ENCODE measurements around the gene PTPRB.

Gene PTPRB

DNA sequence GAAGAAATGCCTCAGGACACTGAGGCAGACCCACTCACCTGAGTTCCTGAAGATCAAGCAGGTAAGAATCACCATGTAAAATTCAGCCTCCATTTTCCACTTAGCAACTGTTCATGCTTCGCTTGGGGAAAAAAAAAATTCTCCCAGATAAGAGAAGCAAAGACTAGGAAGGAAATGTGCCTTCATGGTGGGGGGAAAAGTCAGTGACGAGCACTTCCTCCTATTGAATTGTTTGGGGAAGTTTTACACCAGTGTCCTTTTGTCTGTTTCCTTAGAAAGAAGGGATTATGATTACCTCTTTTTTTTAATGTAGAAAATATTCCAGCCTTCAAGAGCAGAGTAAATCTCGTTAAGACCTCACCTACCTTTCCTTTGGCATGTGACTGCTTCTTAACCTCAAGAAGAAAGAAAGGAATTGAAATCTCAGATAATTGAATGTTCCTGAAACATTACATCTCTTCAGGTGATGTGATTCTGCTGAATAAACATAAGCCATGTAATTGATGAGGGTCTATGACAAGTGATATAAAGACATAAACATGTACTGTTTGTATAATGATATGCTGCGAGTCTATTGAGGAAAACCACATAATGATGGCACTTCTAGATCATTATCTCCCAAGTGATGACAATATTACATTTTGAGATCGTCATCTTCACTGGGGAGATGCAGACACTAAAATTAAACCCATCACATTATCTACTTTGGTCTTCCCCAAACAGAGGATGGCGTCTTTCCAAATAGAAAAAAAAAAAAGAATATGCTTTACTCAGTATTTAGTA lies at the start of gene PTPRB:
Gene PTPRB, minus strand, starts transcription at position 127 of the 783 bp plus-strand sequence. Its CDS starts 34 bp downstream, at position 93.
- H3K9me3 ChIP-seq (ENCODE audit: control insufficient read depth, insufficient read depth, low read depth, low read length): no peaks in the 10 kb centered on the region
- no peaks in the 10 kb centered on the region for H3K36me3 ChIP-seq (ENCODE audit: control insufficient read depth, insufficient read depth, low read length)
- H3K27ac ChIP-seq (ENCODE audit: low read depth, low read length): no peak within 1 kb of the TSS
- H3K27me3 ChIP-seq (ENCODE audit: control insufficient read depth, insufficient read depth, low read length): no peaks in the 10 kb centered on the region
- H3K4me3 ChIP-seq (ENCODE audit: low read depth, low read length): no peak within 1 kb of the TSS
- no peak within 1 kb of the TSS for H3K9ac ChIP-seq (ENCODE audit: low read length)
- H3K4me1 ChIP-seq (ENCODE audit: control insufficient read depth, insufficient read depth, low read length): no peaks in the 10 kb centered on the region

- H3K4me1 ChIP-seq (ENCODE audit: control insufficient read depth, insufficient read depth, low read length): peaks cover 8% of the 10 kb centered on the region
- H3K27ac ChIP-seq (ENCODE audit: low read depth, low read length): no peak overlapping the region
- H3K9me3 ChIP-seq (ENCODE audit: control insufficient read depth, insufficient read depth, low read depth, low read length): no peaks in the 10 kb centered on the region
- no peaks in the 10 kb centered on the region for H3K27me3 ChIP-seq (ENCODE audit: control insufficient read depth, insufficient read depth, low read length)
- H3K36me3 ChIP-seq (ENCODE audit: control insufficient read depth, insufficient read depth, low read length): no peaks in the 10 kb centered on the region
- no peak overlapping the region for H3K4me3 ChIP-seq (ENCODE audit: low read depth, low read length)
- H3K9ac ChIP-seq (ENCODE audit: low read length): no peak overlapping the region
Observed at GRCh38 chr12:70686907-70687306, 49.7 kb upstream of the PTPRB start.

DNA sequence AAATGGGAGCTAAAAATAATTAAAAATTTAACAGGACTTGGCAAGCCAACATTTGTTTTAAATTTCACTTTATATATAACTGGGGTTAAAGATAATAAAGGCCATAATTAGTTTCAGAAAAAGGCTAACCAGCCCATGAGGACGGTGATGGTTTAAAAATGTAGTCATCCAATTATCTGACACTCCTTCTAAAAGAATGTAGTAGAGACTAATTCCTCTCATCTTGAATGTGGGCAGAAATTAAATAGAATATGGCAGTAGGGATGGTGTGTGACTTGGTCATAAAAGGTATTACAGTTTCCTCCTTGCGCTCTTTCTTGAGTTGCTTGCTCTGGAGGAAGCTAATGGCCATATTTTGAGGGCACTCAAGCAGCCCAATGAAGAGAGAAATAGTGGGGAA lies 49.1 kb upstream of the PTPRB start:
- no peak overlapping the region for H3K27ac ChIP-seq (ENCODE audit: low read depth, low read length)
- no peak overlapping the region for H3K9ac ChIP-seq (ENCODE audit: low read length)

DNA sequence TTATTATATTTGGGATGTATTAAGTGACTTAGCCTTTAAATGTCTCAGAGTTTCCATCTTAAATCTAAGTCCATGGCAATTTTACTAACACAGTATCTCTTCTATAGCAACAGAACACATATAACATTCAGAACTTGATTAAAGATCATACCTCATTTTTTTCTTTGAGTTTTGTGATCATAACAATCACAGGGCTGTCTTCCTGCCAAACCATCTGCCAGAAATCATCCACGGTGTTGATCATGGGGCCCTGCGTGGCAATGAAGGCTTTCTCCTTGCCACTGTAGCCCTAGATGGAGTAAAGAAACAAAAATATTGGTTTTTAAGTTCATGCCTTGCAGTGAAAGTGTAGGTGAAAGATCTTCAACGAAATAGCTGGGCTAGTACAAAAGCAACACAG lies 46.7 kb upstream of the PTPRB start:
- peaks cover 5% of the 10 kb centered on the region; the same call in 1 of the 2 replicates for H3K9me3 ChIP-seq (ENCODE audit: control insufficient read depth, insufficient read depth, low read depth, low read length)
- H3K9ac ChIP-seq (ENCODE audit: low read length): no peak overlapping the region
- no peaks in the 10 kb centered on the region for H3K4me1 ChIP-seq (ENCODE audit: control insufficient read depth, insufficient read depth, low read length)
- no peaks in the 10 kb centered on the region for H3K27me3 ChIP-seq (ENCODE audit: control insufficient read depth, insufficient read depth, low read length)
- no peaks in the 10 kb centered on the region for H3K36me3 ChIP-seq (ENCODE audit: control insufficient read depth, insufficient read depth, low read length)
- no peak overlapping the region for H3K4me3 ChIP-seq (ENCODE audit: low read depth, low read length)
- no peak overlapping the region for H3K27ac ChIP-seq (ENCODE audit: low read depth, low read length)

More for the DNA sequence above, 49.1 kb upstream of the PTPRB start:
- Histone ChIP-seq H3K4me1 (ENCODE audit: control insufficient read depth, insufficient read depth, low read length) (peaks cover 8% of the 10 kb centered on the region), H3K27me3 (ENCODE audit: control insufficient read depth, insufficient read depth, low read length) (no peaks in the 10 kb centered on the region), H3K36me3 (ENCODE audit: control insufficient read depth, insufficient read depth, low read length) (no peaks in the 10 kb centered on the region), H3K9me3 (ENCODE audit: control insufficient read depth, insufficient read depth, low read depth, low read length) (no peaks in the 10 kb centered on the region), H3K4me3 (ENCODE audit: low read depth, low read length) (no peak overlapping the region)

DNA sequence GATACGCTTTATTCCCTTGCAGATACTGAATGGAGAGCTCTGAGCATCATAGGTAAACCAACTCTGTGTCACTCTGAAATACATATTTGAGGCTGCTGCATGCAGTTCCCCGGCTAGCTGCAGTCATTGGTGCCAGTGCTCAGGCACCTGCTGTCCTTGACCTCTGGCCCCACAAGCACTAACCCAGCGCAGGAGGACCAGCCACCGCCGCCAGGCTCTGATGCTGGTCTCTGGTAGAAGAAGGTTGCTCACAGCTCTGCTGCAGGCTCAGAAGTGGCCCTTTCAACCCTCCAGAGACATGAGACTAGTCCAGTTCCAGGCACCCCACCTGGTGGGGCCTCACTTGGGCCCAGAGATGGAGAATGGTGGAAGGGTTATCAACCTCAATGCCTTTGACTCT lies 34.5 kb upstream of the PTPRB start:
- no peak overlapping the region for H3K9ac ChIP-seq (ENCODE audit: low read length)
- no peaks in the 10 kb centered on the region for H3K36me3 ChIP-seq (ENCODE audit: control insufficient read depth, insufficient read depth, low read length)
- H3K4me3 ChIP-seq (ENCODE audit: low read depth, low read length): no peak overlapping the region
- H3K9me3 ChIP-seq (ENCODE audit: control insufficient read depth, insufficient read depth, low read depth, low read length): no peaks in the 10 kb centered on the region
- no peaks in the 10 kb centered on the region for H3K27me3 ChIP-seq (ENCODE audit: control insufficient read depth, insufficient read depth, low read length)
- no peaks in the 10 kb centered on the region for H3K4me1 ChIP-seq (ENCODE audit: control insufficient read depth, insufficient read depth, low read length)
- H3K27ac ChIP-seq (ENCODE audit: low read depth, low read length): no peak overlapping the region

- Histone ChIP-seq H3K27ac (ENCODE audit: low read depth, low read length) (no peak overlapping the region), H3K9ac (ENCODE audit: low read length) (no peak overlapping the region), H3K9me3 (ENCODE audit: control insufficient read depth, insufficient read depth, low read depth, low read length) (no peaks in the 10 kb centered on the region), H3K4me1 (ENCODE audit: control insufficient read depth, insufficient read depth, low read length) (no peaks in the 10 kb centered on the region), H3K36me3 (ENCODE audit: control insufficient read depth, insufficient read depth, low read length) (no peaks in the 10 kb centered on the region), H3K4me3 (ENCODE audit: low read depth, low read length) (no peak overlapping the region), H3K27me3 (ENCODE audit: control insufficient read depth, insufficient read depth, low read length) (no peaks in the 10 kb centered on the region)
Observed at GRCh38 chr12:70670948-70671347, 33.7 kb upstream of the PTPRB start.

DNA sequence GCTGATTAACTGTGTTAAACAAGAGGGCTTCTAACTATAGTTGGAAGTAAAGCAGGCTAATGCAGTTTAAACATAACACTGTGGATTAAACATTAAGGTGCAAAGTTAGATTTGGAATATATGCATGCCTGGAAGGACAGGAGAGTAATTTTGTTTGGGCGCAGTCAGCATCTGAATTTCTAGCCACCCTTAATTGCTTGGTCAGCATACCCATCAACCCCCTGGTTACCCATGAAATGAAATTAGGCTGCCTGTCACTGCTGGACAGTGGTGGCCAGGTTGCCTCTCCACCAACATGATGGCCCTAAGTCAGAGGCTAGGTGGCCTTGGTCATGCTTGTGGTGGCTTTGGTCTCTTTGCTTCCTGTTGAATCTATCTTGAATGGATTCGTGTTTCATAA lies 30.0 kb upstream of the PTPRB start:
- H3K36me3 ChIP-seq (ENCODE audit: control insufficient read depth, insufficient read depth, low read length): no peaks in the 10 kb centered on the region
- H3K27ac ChIP-seq (ENCODE audit: low read depth, low read length): no peak overlapping the region
- H3K4me3 ChIP-seq (ENCODE audit: low read depth, low read length): no peak overlapping the region
- H3K9ac ChIP-seq (ENCODE audit: low read length): no peak overlapping the region
- H3K27me3 ChIP-seq (ENCODE audit: control insufficient read depth, insufficient read depth, low read length): no peaks in the 10 kb centered on the region
- peaks cover 19% of the 10 kb centered on the region for H3K4me1 ChIP-seq (ENCODE audit: control insufficient read depth, insufficient read depth, low read length)
- H3K9me3 ChIP-seq (ENCODE audit: control insufficient read depth, insufficient read depth, low read depth, low read length): no peaks in the 10 kb centered on the region

GRCh38 chr12:70666364-70666763 lies 29.1 kb upstream of the PTPRB start:
- H3K9me3 ChIP-seq (ENCODE audit: control insufficient read depth, insufficient read depth, low read depth, low read length): no peaks in the 10 kb centered on the region
- peaks cover 27% of the 10 kb centered on the region for H3K4me1 ChIP-seq (ENCODE audit: control insufficient read depth, insufficient read depth, low read length)
- H3K27me3 ChIP-seq (ENCODE audit: control insufficient read depth, insufficient read depth, low read length): no peaks in the 10 kb centered on the region
- no peak overlapping the region for H3K9ac ChIP-seq (ENCODE audit: low read length)
- no peak overlapping the region for H3K27ac ChIP-seq (ENCODE audit: low read depth, low read length)
- no peak overlapping the region for H3K4me3 ChIP-seq (ENCODE audit: low read depth, low read length)
- H3K36me3 ChIP-seq (ENCODE audit: control insufficient read depth, insufficient read depth, low read length): no peaks in the 10 kb centered on the region

GRCh38 chr12:70664465-70664881 lies 27.2 kb upstream of the PTPRB start:
- peak overlapping the region; percentile 21; the same call in 1 of the 2 replicates for H3K4me3 ChIP-seq (ENCODE audit: low read depth, low read length)
- no peaks in the 10 kb centered on the region for H3K27me3 ChIP-seq (ENCODE audit: control insufficient read depth, insufficient read depth, low read length)
- 0 out of 2 replicates have a peak overlapping the region, but pooled peaks have one; percentile 26 for H3K27ac ChIP-seq (ENCODE audit: low read depth, low read length)
- H3K9me3 ChIP-seq (ENCODE audit: control insufficient read depth, insufficient read depth, low read depth, low read length): no peaks in the 10 kb centered on the region
- peaks cover 27% of the 10 kb centered on the region for H3K4me1 ChIP-seq (ENCODE audit: control insufficient read depth, insufficient read depth, low read length)
- H3K9ac ChIP-seq (ENCODE audit: low read length): no peak overlapping the region
- no peaks in the 10 kb centered on the region for H3K36me3 ChIP-seq (ENCODE audit: control insufficient read depth, insufficient read depth, low read length)

- H3K4me1 ChIP-seq (ENCODE audit: control insufficient read depth, insufficient read depth, low read length): peaks cover 27% of the 10 kb centered on the region
- H3K4me3 ChIP-seq (ENCODE audit: low read depth, low read length): peak overlapping the region; percentile 21; the same call in 1 of the 2 replicates
- H3K36me3 ChIP-seq (ENCODE audit: control insufficient read depth, insufficient read depth, low read length): no peaks in the 10 kb centered on the region
- H3K9ac ChIP-seq (ENCODE audit: low read length): no peak overlapping the region
- no peak overlapping the region for H3K27ac ChIP-seq (ENCODE audit: low read depth, low read length)
- H3K9me3 ChIP-seq (ENCODE audit: control insufficient read depth, insufficient read depth, low read depth, low read length): no peaks in the 10 kb centered on the region
- H3K27me3 ChIP-seq (ENCODE audit: control insufficient read depth, insufficient read depth, low read length): no peaks in the 10 kb centered on the region
Observed at GRCh38 chr12:70663838-70664237, 26.6 kb upstream of the PTPRB start.

DNA sequence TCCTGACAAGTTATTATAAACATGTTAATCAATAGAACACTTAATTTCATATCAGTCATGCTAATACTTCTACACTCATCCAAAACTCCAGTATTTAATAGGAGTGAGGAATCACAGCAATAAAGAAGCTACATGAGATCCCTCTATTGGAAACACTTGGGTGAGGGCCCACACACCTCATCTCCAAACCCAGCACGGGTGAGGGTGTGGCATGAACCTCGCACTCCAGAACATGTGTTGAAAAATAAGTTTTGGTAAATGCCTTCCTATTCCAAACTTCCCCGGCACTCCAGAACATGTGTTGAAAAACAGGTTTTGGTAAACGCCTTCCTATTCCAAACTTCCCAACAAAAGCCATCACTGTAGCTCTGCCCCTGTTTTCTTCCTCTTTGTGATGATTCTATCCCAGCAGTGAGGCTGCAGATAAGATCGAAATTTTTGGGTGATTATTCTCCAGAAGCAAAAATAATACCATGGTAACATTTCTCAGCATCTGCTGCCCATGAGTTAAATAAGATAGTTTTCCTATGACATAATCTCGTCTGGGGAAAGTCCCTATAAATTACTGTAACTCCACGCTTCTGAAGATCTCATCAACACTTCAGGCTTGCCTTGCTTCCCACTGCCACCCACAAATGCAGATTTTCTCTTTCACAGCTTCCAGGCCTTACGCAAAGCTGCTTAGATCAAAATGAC lies 24.4 kb upstream of the PTPRB start:
- H3K9me3 ChIP-seq (ENCODE audit: control insufficient read depth, insufficient read depth, low read depth, low read length): no peaks in the 10 kb centered on the region
- H3K9ac ChIP-seq (ENCODE audit: low read length): no peak overlapping the region
- peaks cover 27% of the 10 kb centered on the region for H3K4me1 ChIP-seq (ENCODE audit: control insufficient read depth, insufficient read depth, low read length)
- H3K4me3 ChIP-seq (ENCODE audit: low read depth, low read length): no peak overlapping the region
- 0 out of 2 replicates have a peak overlapping the region, but pooled peaks have one; percentile 32 for H3K27ac ChIP-seq (ENCODE audit: low read depth, low read length)
- H3K27me3 ChIP-seq (ENCODE audit: control insufficient read depth, insufficient read depth, low read length): no peaks in the 10 kb centered on the region
- H3K36me3 ChIP-seq (ENCODE audit: control insufficient read depth, insufficient read depth, low read length): no peaks in the 10 kb centered on the region
